SHP77 treated with DMSO at 0.1 percent for 48 hours (cell line): ENCODE measurements around the gene GSK3A.
A peak's percentile ranks its signal among the peaks of the same experiment; 100 is the strongest.

Experiments
- DNase-seq: peaks from one replicate; lab custom pipeline; 2025; lab: John Stamatoyannopoulos, UW

The GSK3A gene

DNA sequence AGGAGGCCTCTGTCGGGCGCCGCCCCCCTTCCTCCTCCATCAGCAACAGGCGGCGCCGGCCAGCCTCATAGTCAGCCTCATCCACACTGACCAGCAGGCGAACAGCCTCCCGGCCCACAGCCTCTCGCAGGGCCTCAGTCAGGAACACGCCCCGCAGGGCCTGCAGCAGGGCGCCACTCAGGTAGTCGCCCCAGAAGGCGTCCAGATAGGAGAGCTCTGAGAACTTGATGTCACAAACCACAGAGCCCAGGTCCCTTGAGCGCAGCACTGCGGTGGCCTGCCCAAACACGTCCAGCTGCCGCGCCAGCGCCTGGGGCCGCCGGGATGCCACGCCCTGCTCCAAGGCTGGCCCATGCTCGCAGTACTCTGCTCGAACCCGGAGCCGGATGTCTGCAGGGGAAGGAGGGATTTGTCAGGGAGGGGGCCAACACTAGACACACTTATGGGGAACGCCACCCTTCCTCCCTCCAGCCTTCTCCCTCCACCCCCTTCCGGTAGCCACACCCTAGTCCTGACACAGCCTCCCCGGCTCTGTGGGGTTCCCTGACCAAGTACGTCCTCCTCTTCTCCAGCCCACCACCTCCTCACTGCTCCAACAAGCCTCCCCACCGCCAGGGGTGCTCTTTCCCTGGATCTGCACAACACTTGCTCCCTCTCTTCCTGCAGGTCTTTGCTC, 42.8 kb downstream of the GSK3A start:
- no peak for DNase-seq

DNA sequence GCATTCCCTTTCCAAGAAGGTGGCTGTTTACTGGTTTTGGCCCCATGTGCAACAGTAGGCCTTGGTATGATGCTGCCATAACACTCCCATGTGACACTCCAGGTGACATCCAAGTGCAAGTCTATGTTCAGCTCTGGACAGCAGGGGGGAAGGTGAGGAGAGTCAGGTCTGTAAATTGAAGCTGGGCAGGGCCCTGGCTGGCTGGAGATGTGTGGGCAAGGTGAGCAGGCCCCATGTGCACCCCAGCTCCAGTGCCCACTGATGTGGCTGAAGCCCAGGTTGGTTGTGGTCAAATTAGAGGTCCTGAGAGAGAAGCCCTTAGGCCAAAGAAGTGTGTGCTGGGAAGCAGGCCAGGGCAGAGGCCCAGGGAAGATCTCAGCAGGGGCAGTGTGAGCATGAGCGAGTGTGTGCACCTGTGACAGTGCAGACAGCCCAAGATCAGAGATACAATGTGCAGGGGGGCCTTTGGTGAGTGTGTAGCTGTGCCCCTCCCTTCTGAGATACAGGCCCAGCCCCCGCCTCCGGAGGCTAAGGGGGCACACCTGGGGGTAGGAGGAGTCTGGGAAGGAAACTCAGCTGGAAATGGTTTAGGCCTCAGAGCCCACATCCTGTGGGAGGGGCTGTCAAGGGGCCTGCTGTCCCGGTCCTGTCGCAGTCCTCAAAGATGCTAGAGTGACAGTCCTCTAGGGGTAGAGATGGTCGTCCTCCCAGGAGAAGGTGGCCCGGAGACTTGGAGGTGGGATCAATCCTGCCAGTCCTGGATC, 43.5 kb downstream of the GSK3A start:
- no peak for DNase-seq

DNA sequence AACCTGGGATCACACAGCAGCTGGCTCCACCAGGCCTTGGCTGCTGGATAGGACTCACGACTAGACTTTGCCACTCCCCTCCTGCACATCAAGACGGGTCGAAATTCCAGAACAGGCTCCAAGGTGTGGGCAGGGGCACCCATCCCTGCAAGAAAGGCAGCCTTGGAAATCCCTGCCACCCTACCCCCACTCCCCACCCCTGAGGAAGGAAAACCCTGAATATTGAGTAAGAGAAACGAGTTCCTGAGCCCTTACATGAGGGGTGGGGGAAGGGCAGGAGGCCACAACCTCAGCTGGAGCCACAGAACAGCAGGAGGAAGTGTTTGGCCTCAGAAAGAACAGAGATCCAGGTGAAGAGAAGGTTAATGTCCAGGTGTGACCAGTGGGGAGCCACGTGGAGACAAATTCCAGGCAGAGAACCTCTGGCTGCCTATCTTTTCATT, 45.0 kb downstream of the GSK3A start:
- DNase-seq, result no peak

DNA sequence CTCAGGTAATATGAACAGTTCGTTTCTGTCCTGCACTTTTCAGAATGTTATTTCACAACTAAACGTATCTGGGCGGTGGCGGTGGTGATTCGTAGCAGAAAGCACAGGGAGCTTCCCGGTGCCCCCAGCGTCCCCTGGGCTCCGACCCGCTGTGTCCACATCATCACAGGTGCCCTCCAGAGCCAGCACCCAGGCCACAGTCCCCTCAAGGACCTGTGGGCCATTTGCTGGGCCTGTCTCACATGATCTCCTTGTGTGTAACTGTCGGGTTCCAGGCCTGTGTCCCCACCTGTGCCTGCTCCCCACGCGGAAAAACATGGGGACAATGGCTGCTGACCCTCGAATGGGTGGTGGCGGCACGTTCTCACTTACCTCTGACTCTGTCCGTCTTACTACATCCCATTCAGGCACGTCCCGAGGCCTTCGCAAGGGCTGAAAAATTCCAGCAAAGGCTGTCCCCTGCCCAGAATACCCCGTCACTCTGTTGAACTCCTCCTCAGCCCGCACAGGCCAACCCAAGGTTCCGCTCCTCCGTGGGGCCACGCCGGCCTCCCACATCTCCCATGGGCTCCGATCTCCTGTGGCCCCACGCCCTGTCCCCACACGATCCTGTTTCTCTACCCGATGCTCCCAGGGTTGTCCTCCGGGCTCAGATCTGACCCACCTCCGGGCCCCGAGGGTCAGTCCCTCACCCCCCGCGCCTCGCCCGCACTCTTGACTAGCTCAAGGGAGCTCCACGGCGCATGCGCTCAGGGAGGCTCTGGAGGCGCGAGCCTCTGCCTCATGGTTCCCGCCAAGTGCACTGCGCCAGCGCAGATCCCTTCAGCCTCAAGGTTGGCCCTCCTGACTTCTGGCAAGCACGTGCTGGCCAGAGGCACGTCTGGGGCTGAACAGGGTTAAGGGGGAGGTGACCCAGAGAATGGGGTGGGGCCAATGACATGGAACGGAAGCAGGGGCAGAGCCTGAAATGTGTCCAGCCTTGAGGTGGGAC, 46.1 kb downstream of the GSK3A start:
- no peak for DNase-seq

DNA sequence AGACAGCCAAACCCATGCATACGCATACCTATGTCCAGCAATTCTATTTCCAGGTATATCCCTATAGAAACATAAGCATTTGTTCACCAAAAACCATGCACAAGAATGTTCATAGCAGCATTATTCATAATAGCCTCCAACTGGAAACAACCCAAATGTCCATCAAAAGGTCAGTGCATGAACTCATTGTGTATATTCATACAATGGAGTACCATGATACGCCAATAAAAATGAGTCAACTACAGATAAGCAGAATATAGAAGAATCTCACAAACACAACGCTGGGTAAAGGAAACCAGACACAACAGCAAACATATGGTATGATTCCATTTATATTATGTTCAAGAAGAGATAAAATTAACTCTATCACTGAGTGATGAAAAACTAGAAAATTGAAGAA, 48.7 kb downstream of the GSK3A start:
- DNase-seq, result no peak

DNA sequence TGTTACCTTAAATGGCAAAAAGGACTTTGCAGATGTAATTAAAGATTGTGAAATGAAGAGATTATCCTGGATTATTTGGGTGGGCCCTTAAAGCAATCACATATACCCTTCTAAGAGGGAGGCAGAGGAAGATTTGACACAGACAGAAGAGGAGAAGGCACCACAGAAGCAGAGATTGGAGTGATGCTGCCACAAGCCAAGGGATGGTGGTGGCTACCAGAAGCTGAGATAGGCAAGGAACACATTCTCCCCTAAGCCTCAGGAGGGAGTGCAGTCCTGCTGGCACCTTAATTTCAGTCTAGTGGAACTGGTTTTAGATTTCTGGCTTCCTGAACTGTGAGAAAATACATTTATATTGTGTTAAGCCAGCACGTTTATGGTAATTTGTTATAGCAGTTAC, 49.1 kb downstream of the GSK3A start:
- DNase-seq, result no peak

DNA sequence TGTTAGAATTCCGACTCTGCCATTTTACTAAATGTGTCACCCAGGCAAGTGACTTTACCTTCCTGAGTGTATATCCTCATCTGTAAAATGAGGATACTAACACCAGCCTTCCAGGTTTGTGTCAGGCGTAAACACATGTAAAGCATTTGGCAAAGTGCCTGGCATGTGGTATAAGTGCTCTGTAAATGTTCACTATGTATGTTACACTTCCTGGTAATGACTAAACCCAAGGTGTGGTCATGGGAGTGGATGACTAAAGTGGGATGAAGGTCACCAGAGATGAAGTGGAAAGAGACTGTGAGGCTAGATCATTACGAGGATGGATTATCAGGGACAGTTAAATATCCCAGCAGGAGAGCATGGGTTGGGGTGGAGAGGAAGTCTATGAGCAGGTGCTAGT, 50.5 kb downstream of the GSK3A start:
- peak; percentile 24 for DNase-seq

DNA sequence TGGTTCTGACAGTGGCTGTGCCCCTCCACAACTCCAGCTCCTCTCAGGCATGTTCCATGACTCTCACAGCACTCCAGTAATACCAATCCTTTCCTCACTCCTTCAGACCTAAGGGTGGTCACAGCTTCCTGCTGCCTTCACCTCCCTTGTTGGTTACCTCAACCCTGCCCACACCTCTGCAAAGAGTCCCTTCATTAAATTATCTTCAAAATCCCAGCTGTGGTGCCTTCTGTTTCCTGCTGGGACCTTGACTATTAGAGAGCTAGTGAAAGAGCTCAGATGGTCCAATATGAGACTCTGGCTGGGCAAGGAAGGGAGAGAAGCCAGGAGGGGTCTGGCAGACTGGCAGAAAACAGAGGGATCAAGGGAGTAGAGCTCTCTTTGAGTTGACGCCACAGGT, 51.1 kb downstream of the GSK3A start:
- peak; percentile 24 for DNase-seq

DNA sequence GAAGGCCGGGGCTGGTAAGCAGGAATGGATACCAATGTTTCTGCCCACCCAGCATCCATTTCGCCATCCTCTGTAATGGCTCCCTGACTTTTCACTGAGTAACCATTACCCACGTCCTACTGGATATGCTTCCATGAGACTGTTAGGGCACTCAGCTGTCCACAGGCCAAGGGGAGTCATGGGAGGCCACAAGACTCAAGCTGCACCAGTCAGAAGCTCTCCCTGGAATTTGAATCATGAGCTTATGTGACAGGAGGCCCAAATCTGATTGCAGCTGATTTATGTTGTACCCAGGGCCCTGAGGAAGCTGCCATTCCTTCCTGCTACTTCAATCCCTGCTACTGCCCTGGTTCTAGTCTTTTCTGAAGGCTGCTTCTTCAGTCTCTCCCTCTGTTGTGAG, 53.3 kb downstream of the GSK3A start:
- DNase-seq, result no peak

DNA sequence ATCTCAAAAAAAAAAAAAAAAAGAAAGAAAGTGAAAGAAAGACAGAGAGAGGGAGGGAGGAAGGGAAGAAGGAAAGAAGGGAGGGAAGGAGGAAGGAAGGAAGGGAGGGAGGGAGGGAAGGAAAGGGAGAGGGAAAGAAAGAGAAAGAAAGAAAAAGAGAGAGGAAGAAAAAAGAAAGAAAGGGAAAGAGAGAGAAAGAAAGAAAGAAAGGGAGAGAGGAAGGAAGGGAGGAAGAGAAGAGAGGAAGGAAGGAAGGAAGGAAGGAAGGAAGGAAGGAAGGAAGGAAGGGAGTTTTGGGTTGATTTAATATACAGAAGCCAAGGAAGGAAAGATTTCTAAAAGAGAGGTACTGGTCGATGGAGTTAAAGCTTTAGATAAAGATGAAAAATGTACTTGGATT, 53.7 kb downstream of the GSK3A start:
- no peak for DNase-seq

DNA sequence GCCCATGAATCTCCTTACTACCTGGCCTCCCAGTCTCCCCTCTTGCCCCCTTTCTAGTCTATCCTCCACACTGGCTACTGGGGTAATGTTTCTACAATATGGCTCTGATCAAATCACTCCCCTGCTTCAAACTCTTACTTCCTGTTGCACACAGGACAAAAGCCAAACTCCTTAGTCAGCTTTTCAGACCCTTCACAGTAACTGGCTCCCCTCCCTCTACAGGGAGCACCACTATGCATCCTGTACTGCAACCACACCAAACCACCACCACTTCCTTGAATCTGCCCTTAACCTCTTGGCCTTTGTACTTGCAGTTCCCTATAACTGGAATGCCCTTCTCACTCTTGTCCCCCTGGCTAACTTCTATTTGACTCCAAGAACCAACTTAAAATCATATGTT, 57.1 kb downstream of the GSK3A start:
- no peak for DNase-seq

DNA sequence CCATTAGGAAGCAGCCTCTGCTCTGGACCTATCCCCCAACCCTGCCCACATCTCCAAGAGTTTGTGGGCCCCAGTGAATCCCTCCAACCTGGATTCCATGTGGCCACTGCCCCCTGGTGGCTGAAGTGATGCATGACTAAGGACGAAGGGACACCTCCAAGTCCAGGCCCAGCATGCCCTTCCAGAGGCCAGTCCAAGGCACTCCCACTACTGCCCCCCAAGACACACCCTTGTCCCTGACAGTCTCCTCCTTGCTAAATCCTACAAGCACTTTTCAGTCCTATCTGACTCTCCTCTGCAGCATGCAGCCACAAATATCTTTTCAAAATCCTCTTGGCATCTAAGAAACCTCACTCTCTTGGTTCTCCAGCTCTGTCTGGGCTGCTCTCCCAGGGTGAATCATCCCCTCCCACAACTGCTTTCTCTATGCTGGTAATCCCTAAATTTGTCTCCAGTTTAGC, 58.0 kb downstream of the GSK3A start:
- peak; percentile 30 for DNase-seq
